Body of pancreas (tissue), 4 donors: Measurements from ENCODE around the gene JMJD4. TPM values are rescaled to one million over a fixed set of nuclear protein-coding genes. Genes with fewer than 3 reads are reported as not detected.

ENCODE experiments used
- ATAC-seq: fragments of 150-250 bp; one replicate; pipeline ENCODE4 v1.9.1; 2016
- DNase-seq, 4 donors: peaks; one replicate each; pipeline ENCODE4 v3.0.0-alpha.2; 2019
- H3K27ac ChIP-seq, 4 donors: fragments of 200-600 bp; sonication (generic); 1 replicate in 3 of 4; 2 replicates in 1 of 4; pipeline versions ENCODE4 v1.5.1 to v1.6.1; 2016 to 2019; ENCODE audit warnings: mild to moderate bottlenecking in 1 of 4, mixed read lengths in 1 of 4, moderate library complexity in 1 of 4
- H3K27me3 ChIP-seq, 2 donors: fragments of 200-600 bp; sonication (generic); one replicate each; pipeline ENCODE4 v1.6.0; 2016; ENCODE audit warnings: mild to moderate bottlenecking in 1 of 2
- H3K36me3 ChIP-seq, 2 donors: fragments of 200-600 bp; sonication (generic); replicated peaks in 1 of 2; 2 replicates each; pipeline ENCODE4 v1.5.1; 2016; ENCODE audit warnings: low read depth in 2 of 2; ENCODE audit not compliant: insufficient read depth in 1 of 2
- H3K4me1 ChIP-seq: fragments of 200-600 bp; sonication (generic); one replicate; pipeline ENCODE4 v1.6.0; 2016
- H3K4me3 ChIP-seq, 2 donors: fragments of 200-600 bp; sonication (generic); 1 replicate in 1 of 2; 2 replicates in 1 of 2; pipeline ENCODE4 v1.5.1; 2016 to 2019
- H3K9me3 ChIP-seq, 3 donors: fragments of 200-600 bp; sonication (generic); 1 replicate in 2 of 3; 2 replicates in 1 of 3; pipeline ENCODE4 v1.5.1; 2016
- POLR2A ChIP-seq, 3 donors: fragments of 450-650 bp; IDR thresholded peaks; one replicate each; pipeline ENCODE4 v1.6.1; 2016; ENCODE audit warnings: antibody characterized with exemption in 3 of 3, mild to moderate bottlenecking in 2 of 3
- whole genome bisulfite sequencing, 2 donors: methylation state at CpG; one replicate each; pipeline ENCODE4 v1.1.5; 2017; 5-methylcytosine and 5-hydroxymethylcytosine counted together
- intact Hi-C: fragments of 100-400 bp; cut with DNase I; formaldehyde crosslinking; loops from one replicate; pipeline ENCODE4 v1.15.1; 2023
- total RNA-seq, 2 donors: library from RNA; depleted of rRNA; stranded (reverse); fragments of >200 nt; gene quantifications; one replicate each; pipeline ENCODE4 v1.1.0, GENCODE V29; 2016
- TF ChIP-seq, protein P1 (sequence below), 7 experiments: fragments of 450-650 bp in 4 of 7; fragments of 200-600 bp in 3 of 7; sonication (generic) in 3 of 7; IDR thresholded peaks; one replicate each; pipeline ENCODE4 v1.5.1; 2016 to 2019; ENCODE audit warnings: antibody characterized with exemption in 7 of 7

JMJD4 gene
- total RNA-seq, 2 donors from 2014 or later = 13.2 to 15.3 TPM

DNA sequence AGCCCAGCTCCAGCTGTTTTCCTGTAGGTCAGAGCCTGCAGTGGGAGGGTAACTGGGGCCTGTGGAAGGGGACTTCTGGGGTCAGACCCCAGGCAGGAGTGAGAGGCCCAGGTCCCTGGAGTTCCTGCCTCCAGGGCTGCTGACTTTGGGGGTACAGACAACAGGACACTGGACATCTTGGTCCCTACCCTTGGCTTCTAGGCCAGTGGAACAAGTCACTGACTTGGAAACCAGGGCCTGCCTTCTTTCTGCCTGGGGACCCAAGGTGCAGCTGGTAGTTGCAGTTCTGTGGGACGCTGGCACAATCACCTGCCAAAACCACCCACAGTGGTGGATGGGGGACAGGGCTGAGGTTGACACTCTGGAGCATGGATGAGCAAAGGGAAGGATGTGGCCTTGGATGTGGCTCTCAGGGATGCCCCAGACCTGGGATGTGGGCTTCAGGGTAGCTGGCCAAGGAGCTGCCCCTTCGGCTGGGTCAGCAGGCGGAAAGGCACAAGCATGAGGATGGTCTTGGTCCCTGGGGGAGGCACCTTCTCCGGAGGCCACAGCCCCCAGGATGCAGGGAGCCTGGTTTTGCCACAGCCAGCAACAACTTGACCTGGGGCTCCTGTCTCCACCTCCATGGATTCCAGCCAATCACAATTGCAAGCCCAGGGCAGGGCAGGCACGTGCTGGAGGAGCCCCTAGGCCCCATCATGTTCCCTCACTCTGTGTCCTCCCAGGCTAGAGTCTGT is 5.8 kb downstream of the JMJD4 start:
- intact Hi-C loops = no loop called here
- DNase-seq (peak in 1 of 4 donors; percentile 23), ATAC-seq (no peak)
- Histone ChIP-seq H3K4me3 (peak overlapping the region; percentile 22 to 52), H3K4me1 (peaks cover 52% of the 10 kb centered on the region), H3K9me3 (no peaks in the 10 kb centered on the region), H3K27me3 (no peaks in the 10 kb centered on the region), H3K27ac (peak overlapping the region; percentile 64 to 80 (median 73)), H3K36me3 (no peaks in the 10 kb centered on the region)
- TF ChIP-seq, protein P1, sequence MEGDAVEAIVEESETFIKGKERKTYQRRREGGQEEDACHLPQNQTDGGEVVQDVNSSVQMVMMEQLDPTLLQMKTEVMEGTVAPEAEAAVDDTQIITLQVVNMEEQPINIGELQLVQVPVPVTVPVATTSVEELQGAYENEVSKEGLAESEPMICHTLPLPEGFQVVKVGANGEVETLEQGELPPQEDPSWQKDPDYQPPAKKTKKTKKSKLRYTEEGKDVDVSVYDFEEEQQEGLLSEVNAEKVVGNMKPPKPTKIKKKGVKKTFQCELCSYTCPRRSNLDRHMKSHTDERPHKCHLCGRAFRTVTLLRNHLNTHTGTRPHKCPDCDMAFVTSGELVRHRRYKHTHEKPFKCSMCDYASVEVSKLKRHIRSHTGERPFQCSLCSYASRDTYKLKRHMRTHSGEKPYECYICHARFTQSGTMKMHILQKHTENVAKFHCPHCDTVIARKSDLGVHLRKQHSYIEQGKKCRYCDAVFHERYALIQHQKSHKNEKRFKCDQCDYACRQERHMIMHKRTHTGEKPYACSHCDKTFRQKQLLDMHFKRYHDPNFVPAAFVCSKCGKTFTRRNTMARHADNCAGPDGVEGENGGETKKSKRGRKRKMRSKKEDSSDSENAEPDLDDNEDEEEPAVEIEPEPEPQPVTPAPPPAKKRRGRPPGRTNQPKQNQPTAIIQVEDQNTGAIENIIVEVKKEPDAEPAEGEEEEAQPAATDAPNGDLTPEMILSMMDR (IDR thresholded peaks at IDR 0.05) = no peak
- TF ChIP-seq POLR2A (IDR thresholded peaks at IDR 0.05) = no peak
- WGBS, 2 donors = 48 to 62% methylated on average over 4 to 5 of the region's 5 CpGs

GRCh38 chr1:227728892-227729143 is 6.3 kb downstream of the JMJD4 start:
- DNase-seq = no peak
- 1% methylated on average over 9 to 10 of the region's 11 CpGs for WGBS, 2 donors
- no peaks in the 10 kb centered on the region for H3K9me3 ChIP-seq
- intact Hi-C loops = no loop called here
- TF ChIP-seq POLR2A (IDR thresholded peaks at IDR 0.05) = no peak
- TF ChIP-seq, protein P1 (IDR thresholded peaks at IDR 0.05) = no peak
- H3K36me3 ChIP-seq = no peaks in the 10 kb centered on the region
- peak overlapping the region; percentile 64 to 80 (median 73) for H3K27ac ChIP-seq
- ATAC-seq = no peak
- H3K4me3 ChIP-seq = peak overlapping the region; percentile 22 to 52
- H3K27me3 ChIP-seq = no peaks in the 10 kb centered on the region
- peaks cover 47% of the 10 kb centered on the region for H3K4me1 ChIP-seq

DNA sequence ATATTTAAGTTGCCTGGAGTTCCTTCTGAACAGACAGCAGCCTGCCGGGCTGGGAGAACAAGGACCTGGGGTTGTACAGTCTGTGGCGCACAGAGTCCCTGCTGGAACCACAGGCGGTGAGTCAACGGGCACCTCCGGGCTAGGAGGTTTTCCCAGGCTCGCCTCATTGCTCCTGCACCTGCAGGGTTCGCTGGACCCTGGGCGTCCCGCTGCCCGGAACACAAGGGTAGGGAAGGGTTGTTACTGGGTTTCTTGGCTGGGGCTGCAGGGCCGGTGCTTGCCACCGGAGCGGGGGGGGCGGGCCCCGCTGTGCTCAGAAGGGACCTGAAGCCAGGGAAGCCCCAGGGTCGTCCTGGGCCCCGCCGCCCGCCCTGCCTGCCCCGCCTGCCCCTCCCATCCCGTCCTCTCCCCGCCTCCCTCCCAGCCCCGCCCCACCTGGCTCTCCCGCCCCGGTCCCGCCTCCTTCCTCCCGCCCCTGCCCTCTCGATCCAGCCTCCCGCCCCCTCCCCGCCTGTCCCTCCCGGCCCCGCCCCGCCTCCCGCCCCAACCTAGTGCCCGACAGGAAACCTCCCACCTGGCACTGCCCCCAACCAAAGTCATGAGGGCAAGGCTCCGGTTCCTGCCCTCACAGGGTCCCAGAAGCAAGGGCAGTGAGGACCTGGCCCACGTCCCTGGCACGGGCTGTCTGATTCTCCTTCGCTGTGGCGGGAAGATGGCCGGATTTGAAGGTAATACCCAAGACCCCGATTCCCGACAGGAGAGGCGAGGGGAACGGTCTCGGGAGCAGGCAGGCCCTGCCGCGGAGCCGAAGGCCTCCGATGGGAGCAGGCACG is 6.8 kb downstream of the JMJD4 start:
- H3K36me3 ChIP-seq = no peaks in the 10 kb centered on the region
- no peaks in the 10 kb centered on the region for H3K9me3 ChIP-seq
- peak overlapping the region; percentile 71 to 81 (median 78) for H3K27ac ChIP-seq
- peaks cover 42% of the 10 kb centered on the region for H3K4me1 ChIP-seq
- peak overlapping the region; percentile 22 to 52 for H3K4me3 ChIP-seq
- peak; percentile 90 to 94 (median 92) for DNase-seq
- no peaks in the 10 kb centered on the region for H3K27me3 ChIP-seq
- 0 to 5% methylated on average over 17 to 34 of the region's 51 CpGs for WGBS, 2 donors
- peak; percentile 21 to 43 (median 35) for TF ChIP-seq POLR2A (IDR thresholded peaks at IDR 0.05)
- TF ChIP-seq, protein P1 (IDR thresholded peaks at IDR 0.05) = peak in 1 of 7 experiments; percentile 16
- intact Hi-C loops = no loop called here
- ATAC-seq = peak; percentile 90

DNA sequence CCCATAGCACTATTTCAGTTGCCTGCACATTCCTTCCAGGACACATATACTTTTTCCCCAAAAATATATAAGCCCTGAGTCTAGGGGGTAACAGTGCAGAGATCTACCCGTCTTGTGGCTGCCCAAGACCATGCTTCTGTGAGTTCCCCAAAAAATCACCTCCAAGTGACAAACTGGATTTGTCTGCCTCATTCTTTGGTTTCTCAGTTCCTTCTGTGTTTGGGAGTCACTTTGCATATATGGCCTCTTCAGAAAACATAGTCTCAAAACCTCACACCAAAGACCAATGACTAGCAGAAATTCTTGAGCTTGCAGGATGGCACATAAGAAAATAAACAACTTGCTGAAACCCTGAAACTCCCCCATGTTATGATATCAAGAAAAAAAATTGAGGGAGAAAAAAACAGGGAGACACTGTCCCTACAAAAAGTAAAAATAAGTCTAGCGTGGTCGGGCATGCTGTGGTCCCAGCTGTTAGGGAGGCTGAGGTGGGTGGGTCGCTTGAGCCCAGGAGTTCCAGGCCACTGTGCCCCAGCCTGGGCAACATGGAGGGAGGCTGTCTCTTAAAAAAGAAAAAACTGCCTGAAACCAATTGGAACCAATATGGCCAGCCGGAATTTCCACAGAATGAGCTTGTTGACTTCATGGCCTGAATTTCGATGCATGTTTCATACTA is 8.0 kb downstream of the JMJD4 start:
- intact Hi-C loops = no loop called here
- Histone ChIP-seq H3K4me1 (peaks cover 38% of the 10 kb centered on the region), H3K9me3 (no peaks in the 10 kb centered on the region), H3K4me3 (no peak overlapping the region), H3K36me3 (no peaks in the 10 kb centered on the region), H3K27me3 (no peaks in the 10 kb centered on the region), H3K27ac (no peak overlapping the region)
- no peak for ATAC-seq
- 85 to 88% methylated on average over 6 of the region's 6 CpGs for WGBS, 2 donors
- DNase-seq = no peak
- TF ChIP-seq POLR2A (IDR thresholded peaks at IDR 0.05) = no peak
- TF ChIP-seq, protein P1 (IDR thresholded peaks at IDR 0.05) = no peak
